ENCODE measurements around the gene PRKRIP1. TPM values are rescaled to one million over a fixed set of nuclear protein-coding genes. Genes with fewer than 3 reads are reported as not detected.

The PRKRIP1 gene
- total and polyA plus RNA-seq, 2 donors (not counting 1 experiment from before 2014, with no cell fraction given), result 13.8 to 16.3 TPM

DNA sequence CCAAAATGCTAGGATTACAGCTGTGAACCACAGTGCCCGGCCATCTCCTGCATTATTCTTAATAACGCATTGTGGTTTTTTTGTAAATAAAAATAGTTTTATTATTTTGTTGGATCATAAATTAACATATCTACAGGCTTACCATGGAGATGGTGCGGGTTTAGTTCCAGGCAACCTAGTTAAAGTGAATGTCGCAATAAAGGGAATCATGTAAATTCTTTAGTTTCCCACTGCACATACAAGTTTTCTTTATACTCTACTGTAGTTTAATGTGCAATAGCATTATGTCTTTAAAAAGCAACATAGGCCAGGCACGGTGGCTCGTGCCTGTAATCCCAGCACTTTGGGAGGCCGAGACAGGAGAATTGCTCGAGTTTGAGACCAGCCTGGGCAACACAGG is 2.4 kb downstream of the PRKRIP1 start:
- H3K4me3 ChIP-seq (replicated peaks in 1 of 4; ENCODE audit: control extremely low read depth in 1 of 4, insufficient read depth in 1 of 4, low read depth in 3 of 4, low read length in 4 of 4), result no peak overlapping the region
- H3K27ac ChIP-seq (ENCODE audit: insufficient read depth, low read length), result no peak overlapping the region
- no peak for TF ChIP-seq EZH2 (IDR thresholded peaks at IDR 0.05; ENCODE audit: low read length, missing control alignments)
- TF ChIP-seq, protein P1, sequence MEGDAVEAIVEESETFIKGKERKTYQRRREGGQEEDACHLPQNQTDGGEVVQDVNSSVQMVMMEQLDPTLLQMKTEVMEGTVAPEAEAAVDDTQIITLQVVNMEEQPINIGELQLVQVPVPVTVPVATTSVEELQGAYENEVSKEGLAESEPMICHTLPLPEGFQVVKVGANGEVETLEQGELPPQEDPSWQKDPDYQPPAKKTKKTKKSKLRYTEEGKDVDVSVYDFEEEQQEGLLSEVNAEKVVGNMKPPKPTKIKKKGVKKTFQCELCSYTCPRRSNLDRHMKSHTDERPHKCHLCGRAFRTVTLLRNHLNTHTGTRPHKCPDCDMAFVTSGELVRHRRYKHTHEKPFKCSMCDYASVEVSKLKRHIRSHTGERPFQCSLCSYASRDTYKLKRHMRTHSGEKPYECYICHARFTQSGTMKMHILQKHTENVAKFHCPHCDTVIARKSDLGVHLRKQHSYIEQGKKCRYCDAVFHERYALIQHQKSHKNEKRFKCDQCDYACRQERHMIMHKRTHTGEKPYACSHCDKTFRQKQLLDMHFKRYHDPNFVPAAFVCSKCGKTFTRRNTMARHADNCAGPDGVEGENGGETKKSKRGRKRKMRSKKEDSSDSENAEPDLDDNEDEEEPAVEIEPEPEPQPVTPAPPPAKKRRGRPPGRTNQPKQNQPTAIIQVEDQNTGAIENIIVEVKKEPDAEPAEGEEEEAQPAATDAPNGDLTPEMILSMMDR (conservative IDR thresholded peaks at IDR 0.05 in 1 of 2, IDR thresholded peaks at IDR 0.05 in 1 of 2; ENCODE audit: low read depth in 1 of 2, low read length in 2 of 2), result no peak
- no peak for DNase-seq (ENCODE audit: low read depth in 2 of 2)
- peaks cover 5% of the 10 kb centered on the region for H3K36me3 ChIP-seq (ENCODE audit: control insufficient read depth, insufficient read depth, low read length)
- H3K79me2 ChIP-seq (ENCODE audit: control insufficient read depth, insufficient read depth, low read length), result peaks cover 13% of the 10 kb centered on the region
- H3K4me2 ChIP-seq (ENCODE audit: extremely low read depth, insufficient read depth, low read length), result no peak overlapping the region
- H3K27me3 ChIP-seq (ENCODE audit: control insufficient read depth, insufficient read depth, low read length), result no peaks in the 10 kb centered on the region
- peaks cover 3% of the 10 kb centered on the region for H3K4me1 ChIP-seq (ENCODE audit: control insufficient read depth, extremely low read depth, insufficient read depth, low read length)
- no peak overlapping the region for H2AFZ ChIP-seq (ENCODE audit: low read length)
- H4K20me1 ChIP-seq (ENCODE audit: control insufficient read depth, extremely low read depth, insufficient read depth, low read length), result no peaks in the 10 kb centered on the region
- H3K9ac ChIP-seq (ENCODE audit: insufficient read depth, low read length), result no peak overlapping the region
- H3K9me3 ChIP-seq (ENCODE audit: control insufficient read depth, insufficient read depth, low read depth, low read length), result no peaks in the 10 kb centered on the region

DNA sequence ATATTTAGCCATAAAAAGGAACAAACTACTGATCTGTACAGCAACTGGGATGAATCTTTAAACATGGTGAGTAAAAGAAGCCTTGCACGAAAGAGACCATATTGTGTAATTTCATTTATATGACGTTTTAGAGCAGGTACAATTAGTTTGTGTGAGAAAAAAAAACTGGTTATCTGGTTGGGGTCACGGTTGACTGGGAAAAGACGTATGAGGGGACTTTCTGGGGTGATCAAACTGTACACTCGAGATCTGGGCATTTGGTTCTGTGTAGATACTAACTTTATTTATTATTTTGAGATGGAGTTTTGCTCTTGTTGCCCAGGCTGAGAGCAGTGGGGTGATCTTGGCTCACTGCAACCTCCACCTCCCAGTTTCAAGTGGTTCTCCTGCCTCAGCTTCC is 4.2 kb downstream of the PRKRIP1 start:
- Histone ChIP-seq H3K9ac (ENCODE audit: insufficient read depth, low read length) (no peak overlapping the region), H3K4me3 (replicated peaks in 1 of 4; ENCODE audit: control extremely low read depth in 1 of 4, insufficient read depth in 1 of 4, low read depth in 3 of 4, low read length in 4 of 4) (no peak overlapping the region), H3K27me3 (ENCODE audit: control insufficient read depth, insufficient read depth, low read length) (no peaks in the 10 kb centered on the region), H3K4me1 (ENCODE audit: control insufficient read depth, extremely low read depth, insufficient read depth, low read length) (peaks cover 3% of the 10 kb centered on the region), H3K79me2 (ENCODE audit: control insufficient read depth, insufficient read depth, low read length) (peaks cover 13% of the 10 kb centered on the region), H3K4me2 (ENCODE audit: extremely low read depth, insufficient read depth, low read length) (no peak overlapping the region), H2AFZ (ENCODE audit: low read length) (no peak overlapping the region), H3K9me3 (ENCODE audit: control insufficient read depth, insufficient read depth, low read depth, low read length) (no peaks in the 10 kb centered on the region), H3K27ac (ENCODE audit: insufficient read depth, low read length) (no peak overlapping the region), H3K36me3 (ENCODE audit: control insufficient read depth, insufficient read depth, low read length) (peaks cover 5% of the 10 kb centered on the region), H4K20me1 (ENCODE audit: control insufficient read depth, extremely low read depth, insufficient read depth, low read length) (no peaks in the 10 kb centered on the region)
- TF ChIP-seq, protein P1 (conservative IDR thresholded peaks at IDR 0.05 in 1 of 2, IDR thresholded peaks at IDR 0.05 in 1 of 2; ENCODE audit: low read depth in 1 of 2, low read length in 2 of 2), result no peak
- TF ChIP-seq EZH2 (IDR thresholded peaks at IDR 0.05; ENCODE audit: low read length, missing control alignments), result no peak
- DNase-seq (ENCODE audit: low read depth in 2 of 2), result no peak

DNA sequence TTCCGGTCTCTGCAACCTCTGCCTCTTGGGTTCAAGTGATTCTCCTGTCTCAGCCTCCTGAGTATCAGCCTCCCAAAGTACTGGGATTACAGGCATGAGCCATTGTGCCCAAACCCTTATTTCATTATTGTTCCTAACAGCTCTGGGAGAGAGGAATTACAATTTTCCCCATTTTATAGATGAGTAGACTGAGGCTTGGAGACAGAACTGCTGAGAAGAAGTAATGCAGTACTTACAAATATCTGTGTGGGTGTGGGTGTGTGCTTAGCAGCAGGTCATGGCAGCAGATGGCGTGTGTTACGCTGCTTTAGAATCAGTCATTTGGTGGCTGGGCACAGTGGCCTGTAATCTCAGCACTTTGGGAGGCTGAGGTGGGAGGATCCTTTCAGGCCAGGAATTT is 7.4 kb downstream of the PRKRIP1 start:
- Histone ChIP-seq H3K4me3 (replicated peaks in 1 of 4; ENCODE audit: control extremely low read depth in 1 of 4, insufficient read depth in 1 of 4, low read depth in 3 of 4, low read length in 4 of 4) (no peak overlapping the region), H3K27me3 (ENCODE audit: control insufficient read depth, insufficient read depth, low read length) (no peaks in the 10 kb centered on the region), H3K79me2 (ENCODE audit: control insufficient read depth, insufficient read depth, low read length) (no peaks in the 10 kb centered on the region), H2AFZ (ENCODE audit: low read length) (no peak overlapping the region), H3K9ac (ENCODE audit: insufficient read depth, low read length) (no peak overlapping the region), H3K4me1 (ENCODE audit: control insufficient read depth, extremely low read depth, insufficient read depth, low read length) (no peaks in the 10 kb centered on the region), H3K27ac (ENCODE audit: insufficient read depth, low read length) (peak overlapping the region; percentile 41), H3K36me3 (ENCODE audit: control insufficient read depth, insufficient read depth, low read length) (peaks cover 22% of the 10 kb centered on the region), H4K20me1 (ENCODE audit: control insufficient read depth, extremely low read depth, insufficient read depth, low read length) (no peaks in the 10 kb centered on the region), H3K9me3 (ENCODE audit: control insufficient read depth, insufficient read depth, low read depth, low read length) (no peaks in the 10 kb centered on the region), H3K4me2 (ENCODE audit: extremely low read depth, insufficient read depth, low read length) (no peak overlapping the region)
- DNase-seq (ENCODE audit: low read depth in 2 of 2), result no peak
- no peak for TF ChIP-seq EZH2 (IDR thresholded peaks at IDR 0.05; ENCODE audit: low read length, missing control alignments)
- TF ChIP-seq, protein P1 (conservative IDR thresholded peaks at IDR 0.05 in 1 of 2, IDR thresholded peaks at IDR 0.05 in 1 of 2; ENCODE audit: low read depth in 1 of 2, low read length in 2 of 2), result no peak
